Activated CD4-positive, alpha-beta memory T cell treated with anti-CD3 and anti-CD28 coated beads for 36 hours (primary cell): ENCODE data around the gene PIK3C2G. TPM values are rescaled to one million over a fixed set of nuclear protein-coding genes. Genes with fewer than 3 reads are reported as not detected.

Experiments used
- CTCF ChIA-PET: fragments of 350-600 bp; sonication (Branson Sonifier 250); formaldehyde crosslinking; loops from one replicate; lab custom pipeline; 2021; ENCODE audit warnings: antibody characterized with exemption, inconsistent platforms; lab: Charles Lee
- POLR2A ChIA-PET: fragments of 350-600 bp; sonication (Branson Sonifier 250); formaldehyde crosslinking; loops from one replicate; lab custom pipeline; 2021; ENCODE audit warnings: antibody characterized with exemption; lab: Charles Lee
- DNase-seq: peaks from one replicate; pipeline ENCODE4 v3.0.0-alpha.2; 2020
- H3K27ac Mint-ChIP-seq: one replicate; pipeline ENCODE4 v1.8.0; 2021; ENCODE audit warnings: mixed read lengths
- H3K27me3 Mint-ChIP-seq: one replicate; pipeline ENCODE4 v1.8.0; 2021; ENCODE audit warnings: mixed read lengths
- H3K36me3 Mint-ChIP-seq: one replicate; pipeline ENCODE4 v1.8.0; 2021; ENCODE audit warnings: mixed read lengths
- H3K4me1 Mint-ChIP-seq: one replicate; pipeline ENCODE4 v1.8.0; 2021; ENCODE audit warnings: low read depth, mixed read lengths
- H3K4me3 Mint-ChIP-seq: one replicate; pipeline ENCODE4 v1.8.0; 2021; ENCODE audit warnings: mild to moderate bottlenecking, mixed read lengths
- H3K9me3 Mint-ChIP-seq: one replicate; pipeline ENCODE4 v1.8.0; 2021; ENCODE audit warnings: mixed read lengths
- intact Hi-C: fragments of 100-400 bp; cut with micrococcal nuclease; formaldehyde crosslinking; loops from one replicate; pipeline ENCODE4 v1.15.1; 2023
- total RNA-seq, 2 experiments: library from RNA; stranded (reverse); gene quantifications; one replicate each; pipeline ENCODE4 v1.2.3, GENCODE V29; 2021

Gene PIK3C2G
- total RNA-seq, 2 experiments from 2014 or later, result not detected

GRCh38 chr12:18361433-18361832 lies 100.1 kb downstream of the PIK3C2G start:
- CTCF ChIA-PET, result no interaction called here
- H3K4me3 Mint-ChIP-seq, result no peak overlapping the region
- DNase-seq, result no peak

GRCh38 chr12:18363321-18363720 lies 102.0 kb downstream of the PIK3C2G start:
- Mint-ChIP-seq H3K4me3 (no peak overlapping the region), H3K9me3 (peaks cover 8% of the 10 kb centered on the region), H3K27me3 (no peaks in the 10 kb centered on the region), H3K27ac (no peak overlapping the region), H3K36me3 (no peaks in the 10 kb centered on the region), H3K4me1 (no peaks in the 10 kb centered on the region)
- no peak for DNase-seq
- intact Hi-C loops, result no loop called here
- POLR2A ChIA-PET, result no interaction called here
- CTCF ChIA-PET, result no interaction called here

More at GRCh38 chr12:18361433-18361832, 100.1 kb downstream of the PIK3C2G start:
- intact Hi-C loops, result no loop called here
- POLR2A ChIA-PET, result no interaction called here
- H3K27me3 Mint-ChIP-seq, result no peaks in the 10 kb centered on the region
- no peak overlapping the region for H3K27ac Mint-ChIP-seq
- no peaks in the 10 kb centered on the region for H3K36me3 Mint-ChIP-seq
- H3K9me3 Mint-ChIP-seq, result peaks cover 8% of the 10 kb centered on the region
- no peaks in the 10 kb centered on the region for H3K4me1 Mint-ChIP-seq

DNA sequence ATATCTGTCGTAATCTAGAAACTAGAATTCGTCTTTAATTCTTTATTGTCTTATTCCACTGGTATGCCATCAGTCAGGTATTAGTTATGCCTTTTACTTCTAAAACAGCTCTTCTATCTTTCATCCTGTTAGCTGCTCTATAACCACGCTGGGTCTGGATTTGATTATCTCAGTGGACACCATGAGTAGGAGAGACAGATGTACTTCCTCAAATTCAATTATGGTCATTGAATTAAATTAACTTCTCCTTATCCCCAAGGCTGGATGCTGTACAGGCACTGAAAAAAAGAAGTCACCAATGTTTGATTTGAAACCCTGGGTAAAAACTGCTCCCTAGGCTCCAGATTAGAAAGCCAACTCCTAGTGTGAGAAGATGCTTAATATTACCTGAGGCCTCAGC lies 107.3 kb downstream of the PIK3C2G start:
- Mint-ChIP-seq H3K9me3 (peaks cover 13% of the 10 kb centered on the region), H3K27ac (no peak overlapping the region), H3K4me1 (no peaks in the 10 kb centered on the region), H3K36me3 (no peaks in the 10 kb centered on the region), H3K4me3 (no peak overlapping the region), H3K27me3 (no peaks in the 10 kb centered on the region)
- intact Hi-C loops, result no loop called here
- DNase-seq, result no peak
- ChIA-PET POLR2A (no interaction called here), CTCF (no interaction called here)

GRCh38 chr12:18373181-18373580 lies 111.9 kb downstream of the PIK3C2G start:
- intact Hi-C loops, result no loop called here

DNA sequence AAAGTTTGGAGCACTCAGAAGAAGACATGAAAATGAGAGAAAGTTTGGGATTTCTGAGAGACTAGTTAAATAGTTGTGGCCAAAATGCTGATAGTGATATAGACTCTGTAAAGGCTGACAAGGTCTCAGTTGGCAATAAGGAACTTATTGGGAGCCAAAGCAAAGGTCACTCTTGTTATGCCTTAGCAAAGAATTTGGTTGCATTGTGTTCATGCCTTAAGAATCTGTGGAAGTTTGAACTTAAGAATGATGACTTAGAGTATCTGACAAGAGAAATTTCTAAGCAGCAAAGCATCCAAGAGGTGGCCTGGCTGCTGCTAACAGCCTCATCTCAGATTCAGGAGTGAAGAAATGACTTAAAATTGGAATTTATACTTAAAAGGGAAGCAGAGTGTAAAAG lies 113.8 kb downstream of the PIK3C2G start:
- no peaks in the 10 kb centered on the region for H3K4me1 Mint-ChIP-seq
- intact Hi-C loops, result no loop called here
- POLR2A ChIA-PET, result no interaction called here
- CTCF ChIA-PET, result no interaction called here
- no peaks in the 10 kb centered on the region for H3K27me3 Mint-ChIP-seq
- no peaks in the 10 kb centered on the region for H3K36me3 Mint-ChIP-seq
- no peak overlapping the region for H3K4me3 Mint-ChIP-seq
- no peak overlapping the region for H3K27ac Mint-ChIP-seq
- H3K9me3 Mint-ChIP-seq, result peaks cover 11% of the 10 kb centered on the region
- no peak for DNase-seq

More at GRCh38 chr12:18373181-18373580, 111.9 kb downstream of the PIK3C2G start:
- ChIA-PET CTCF (no interaction called here), POLR2A (no interaction called here)
- Mint-ChIP-seq H3K4me1 (no peaks in the 10 kb centered on the region), H3K27me3 (no peaks in the 10 kb centered on the region), H3K9me3 (peaks cover 18% of the 10 kb centered on the region), H3K4me3 (no peak overlapping the region), H3K27ac (no peak overlapping the region), H3K36me3 (no peaks in the 10 kb centered on the region)
- no peak for DNase-seq

DNA sequence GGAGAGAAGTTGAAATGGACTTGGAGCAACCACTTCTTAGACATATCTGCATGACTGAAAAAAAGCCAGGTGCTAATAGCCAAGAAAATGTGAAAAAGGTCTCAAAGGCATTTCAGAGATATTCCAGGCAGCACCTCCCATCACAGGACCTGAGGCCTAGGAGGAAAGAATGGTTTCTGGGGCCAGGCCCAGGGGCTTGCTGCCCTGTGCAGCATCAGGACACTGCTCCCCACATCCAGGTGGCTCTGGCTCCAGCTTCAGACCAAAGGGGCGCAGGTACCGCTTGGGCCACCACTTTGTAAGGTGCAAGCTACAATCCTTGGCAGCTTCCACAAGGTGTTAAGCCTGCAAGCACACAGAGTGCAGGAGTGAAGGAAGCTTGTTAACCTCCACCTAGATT lies 114.3 kb downstream of the PIK3C2G start:
- Mint-ChIP-seq H3K9me3 (peaks cover 8% of the 10 kb centered on the region), H3K4me3 (no peak overlapping the region), H3K27ac (no peak overlapping the region), H3K4me1 (no peaks in the 10 kb centered on the region), H3K36me3 (no peaks in the 10 kb centered on the region), H3K27me3 (no peaks in the 10 kb centered on the region)
- intact Hi-C loops, result no loop called here
- DNase-seq, result no peak
- CTCF ChIA-PET, result no interaction called here
- POLR2A ChIA-PET, result no interaction called here

DNA sequence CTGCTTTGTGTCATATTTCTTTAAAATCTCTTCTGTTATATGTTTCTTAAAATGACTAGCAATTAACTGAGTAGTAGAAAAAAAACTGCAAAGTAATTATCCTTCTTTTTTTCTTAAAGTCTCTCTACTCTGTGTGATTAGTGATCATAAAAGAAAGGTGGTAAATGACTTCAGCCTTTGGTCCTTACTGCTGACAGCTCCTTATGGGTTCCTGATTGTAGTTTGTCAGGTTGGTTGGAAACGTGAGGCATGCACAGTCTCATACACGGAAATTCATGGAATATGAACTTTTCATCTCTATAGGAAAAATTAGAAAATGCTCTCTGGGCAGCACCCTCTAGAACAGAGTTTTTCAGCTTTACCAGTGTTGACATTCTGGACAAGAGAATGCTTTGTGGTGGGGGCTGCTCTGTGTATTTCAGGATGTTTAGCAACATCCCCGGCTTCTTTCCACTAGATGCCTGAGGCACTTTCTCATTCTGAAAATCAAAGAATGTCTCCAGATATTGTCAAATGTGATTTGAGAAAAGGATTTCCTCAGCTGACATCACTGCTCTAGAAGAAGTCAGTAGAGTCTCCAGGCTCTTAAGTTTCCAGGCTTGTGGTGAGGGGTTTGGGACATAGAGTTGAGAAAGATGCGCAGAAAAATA lies 121.0 kb downstream of the PIK3C2G start:
- Mint-ChIP-seq H3K27ac (no peak overlapping the region), H3K36me3 (no peaks in the 10 kb centered on the region), H3K9me3 (peaks cover 12% of the 10 kb centered on the region), H3K4me1 (no peaks in the 10 kb centered on the region), H3K27me3 (no peaks in the 10 kb centered on the region), H3K4me3 (no peak overlapping the region)
- DNase-seq, result no peak
- intact Hi-C loops, result no loop called here
- ChIA-PET CTCF (no interaction called here), POLR2A (no interaction called here)

DNA sequence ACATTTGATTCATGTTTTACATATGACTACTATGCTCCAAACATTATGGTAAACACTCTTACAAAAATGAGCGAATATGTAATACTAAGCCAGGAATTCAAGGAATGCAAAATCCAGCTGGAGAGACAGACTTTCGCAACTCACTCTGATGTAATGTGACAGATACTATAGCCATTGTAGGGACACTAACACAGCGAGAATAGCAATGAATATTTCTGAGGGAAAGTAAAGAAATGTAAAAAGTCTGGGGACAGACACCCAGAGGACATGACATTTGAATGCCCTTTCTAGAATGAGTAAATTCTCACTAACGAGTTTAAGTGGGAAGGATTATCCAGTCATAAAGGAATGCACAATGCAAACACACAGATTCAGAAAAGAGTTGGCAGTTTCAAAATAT lies 121.9 kb downstream of the PIK3C2G start:
- no peaks in the 10 kb centered on the region for H3K4me1 Mint-ChIP-seq
- ChIA-PET CTCF (no interaction called here), POLR2A (no interaction called here)
- no peak overlapping the region for H3K27ac Mint-ChIP-seq
- no peaks in the 10 kb centered on the region for H3K36me3 Mint-ChIP-seq
- H3K27me3 Mint-ChIP-seq, result no peaks in the 10 kb centered on the region
- H3K4me3 Mint-ChIP-seq, result no peak overlapping the region
- intact Hi-C loops, result no loop called here
- no peak for DNase-seq
- H3K9me3 Mint-ChIP-seq, result peaks cover 17% of the 10 kb centered on the region

DNA sequence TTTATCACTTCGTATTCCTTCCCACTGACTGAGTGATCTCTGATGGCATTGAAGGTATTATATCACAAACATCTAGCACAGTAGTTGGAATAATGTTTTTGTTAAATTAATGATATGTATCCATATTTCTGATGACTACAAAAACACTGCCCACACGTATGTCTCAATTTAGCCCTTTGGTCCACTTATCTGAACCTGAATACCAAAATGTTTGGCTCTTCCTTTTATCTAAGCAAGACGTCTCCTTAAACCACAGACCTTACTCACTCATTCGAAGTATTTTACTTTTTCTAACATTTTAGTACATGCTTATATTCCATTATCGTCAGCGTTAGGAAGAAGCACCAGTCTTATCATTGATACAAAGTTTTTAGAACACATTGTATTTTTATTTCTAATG lies 126.4 kb downstream of the PIK3C2G start:
- intact Hi-C loops, result no loop called here
- no peaks in the 10 kb centered on the region for H3K27me3 Mint-ChIP-seq
- peaks cover 18% of the 10 kb centered on the region for H3K9me3 Mint-ChIP-seq
- H3K36me3 Mint-ChIP-seq, result no peaks in the 10 kb centered on the region
- H3K27ac Mint-ChIP-seq, result no peak overlapping the region
- ChIA-PET CTCF (interaction anchor here (0.7 kb wide), 1 partner anchor 49 kb away, joined by 3 read pairs; no protein-coding TSS in a partner anchor), POLR2A (no interaction called here)
- H3K4me1 Mint-ChIP-seq, result no peaks in the 10 kb centered on the region
- no peak for DNase-seq
- no peak overlapping the region for H3K4me3 Mint-ChIP-seq

DNA sequence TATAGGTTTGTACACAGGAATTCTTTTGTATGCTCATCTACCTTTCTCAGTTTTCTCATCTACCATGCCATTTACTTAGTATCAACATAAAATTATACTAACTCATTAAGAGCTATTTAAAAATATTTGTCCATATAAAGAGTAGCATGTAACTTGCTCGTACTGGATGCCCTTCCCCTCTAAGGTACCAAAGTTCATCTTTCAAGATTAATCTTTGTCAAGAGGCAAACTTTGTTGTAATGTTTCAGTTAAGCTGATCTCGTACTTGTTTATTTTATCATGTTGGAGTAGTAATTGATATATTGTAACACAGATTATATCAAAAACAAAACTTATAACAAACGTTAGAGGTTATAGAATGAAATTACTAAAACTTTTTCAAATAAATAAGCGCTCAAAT lies 128.5 kb downstream of the PIK3C2G start:
- DNase-seq, result no peak
- Mint-ChIP-seq H3K36me3 (no peaks in the 10 kb centered on the region), H3K9me3 (peaks cover 16% of the 10 kb centered on the region), H3K27ac (no peak overlapping the region), H3K4me3 (no peak overlapping the region), H3K4me1 (no peaks in the 10 kb centered on the region), H3K27me3 (no peaks in the 10 kb centered on the region)
- POLR2A ChIA-PET, result no interaction called here
- intact Hi-C loops, result no loop called here
- CTCF ChIA-PET, result no interaction called here

DNA sequence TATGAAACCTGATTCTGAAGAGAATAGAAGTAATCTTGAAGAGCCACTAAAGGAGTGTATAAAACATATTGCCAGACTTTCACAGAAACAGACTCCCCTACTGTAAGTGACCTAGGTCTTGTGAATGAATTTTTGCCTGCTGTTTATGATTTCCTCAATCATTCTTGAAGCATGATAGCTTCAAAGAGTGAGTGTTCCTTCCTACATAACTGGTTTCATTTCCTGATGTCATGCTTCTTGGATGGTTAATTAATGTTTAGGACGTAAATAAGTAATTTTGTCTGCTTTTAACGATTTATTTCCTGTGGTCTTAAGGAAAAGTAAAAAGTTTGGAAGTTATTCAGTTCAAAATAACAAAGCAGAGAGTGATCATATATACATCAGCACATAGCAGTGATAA lies 129.8 kb downstream of the PIK3C2G start:
- Mint-ChIP-seq H3K27ac (no peak overlapping the region), H3K4me3 (no peak overlapping the region), H3K9me3 (peaks cover 11% of the 10 kb centered on the region), H3K36me3 (no peaks in the 10 kb centered on the region), H3K4me1 (no peaks in the 10 kb centered on the region), H3K27me3 (no peaks in the 10 kb centered on the region)
- ChIA-PET POLR2A (no interaction called here), CTCF (no interaction called here)
- intact Hi-C loops, result no loop called here
- DNase-seq, result no peak

GRCh38 chr12:18394742-18395141 lies 133.4 kb downstream of the PIK3C2G start:
- Mint-ChIP-seq H3K27me3 (no peaks in the 10 kb centered on the region), H3K4me1 (no peaks in the 10 kb centered on the region), H3K9me3 (peaks cover 8% of the 10 kb centered on the region), H3K4me3 (no peak overlapping the region), H3K27ac (no peak overlapping the region), H3K36me3 (no peaks in the 10 kb centered on the region)
- no peak for DNase-seq
- ChIA-PET POLR2A (no interaction called here), CTCF (no interaction called here)
- intact Hi-C loops, result no loop called here

DNA sequence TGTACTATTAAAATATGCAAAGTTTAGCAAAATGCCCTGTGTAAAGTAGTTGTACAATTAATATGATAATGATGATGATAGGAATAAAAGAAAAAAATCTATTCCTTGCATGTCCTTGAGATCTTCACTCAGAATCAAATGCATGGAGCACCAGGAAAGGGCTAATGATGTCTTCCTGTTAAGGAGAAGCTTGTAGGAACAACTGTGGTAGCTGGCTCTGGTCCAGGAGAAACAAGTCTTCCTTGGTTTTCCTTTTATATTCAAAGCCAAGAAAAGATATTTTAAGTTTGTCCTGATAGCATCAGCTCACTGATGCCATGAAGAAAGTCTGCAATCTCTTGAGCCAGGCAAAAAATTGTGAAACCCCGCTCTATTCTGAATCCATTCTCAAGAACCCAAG lies 138.9 kb downstream of the PIK3C2G start:
- Mint-ChIP-seq H3K4me3 (no peak overlapping the region), H3K4me1 (no peaks in the 10 kb centered on the region), H3K27me3 (no peaks in the 10 kb centered on the region), H3K9me3 (peaks cover 16% of the 10 kb centered on the region), H3K36me3 (no peaks in the 10 kb centered on the region), H3K27ac (no peak overlapping the region)
- ChIA-PET POLR2A (no interaction called here), CTCF (no interaction called here)
- DNase-seq, result no peak
- intact Hi-C loops, result no loop called here
